ENCODE results near the gene METTL6.
"Not testable (repeated sequence)": the region's sequence is repeated elsewhere in the genome, so short reads cannot be mapped to it uniquely, and the experiment has no call there.

The METTL6 gene

GRCh38 chr3:15364078-15364477, 63.3 kb downstream of the METTL6 start:
- DNase-seq (ENCODE audit: low read depth): not testable (repeated sequence)

- no peak for DNase-seq (ENCODE audit: low read depth)
Observed at GRCh38 chr3:15361494-15362214, 65.7 kb downstream of the METTL6 start.

- DNase-seq (ENCODE audit: low read depth): no peak
Observed at GRCh38 chr3:15360788-15361493, 66.4 kb downstream of the METTL6 start.
